GM18498 (cell line): ENCODE measurements around the gene ILDR1.

ENCODE experiments used
- ATAC-seq: cut with Tn5 transposase; IDR thresholded peaks from one replicate; pipeline ENCODE4 v1.9.1; 2021; ENCODE audit warnings: mild to moderate bottlenecking, moderate library complexity; ENCODE audit not compliant: unreplicated experiment

ILDR1 gene

GRCh38 chr3:122021037-122021436, 1.0 kb downstream of the ILDR1 start:
- ATAC-seq: no peak

- ATAC-seq: no peak
Measured at GRCh38 chr3:122019493-122019892, 2.6 kb downstream of the ILDR1 start.

GRCh38 chr3:122014741-122015140, 7.3 kb downstream of the ILDR1 start:
- ATAC-seq: peak; percentile 81

- ATAC-seq: no peak
Measured at GRCh38 chr3:122013448-122013925, 8.6 kb downstream of the ILDR1 start.

GRCh38 chr3:122012821-122013220, 9.2 kb downstream of the ILDR1 start:
- no peak for ATAC-seq

- no peak for ATAC-seq
Measured at GRCh38 chr3:122011396-122011795, 10.7 kb downstream of the ILDR1 start.

GRCh38 chr3:122010506-122010905, 11.5 kb downstream of the ILDR1 start:
- no peak for ATAC-seq

- no peak for ATAC-seq
Measured at GRCh38 chr3:122008166-122008565, 13.9 kb downstream of the ILDR1 start.

- ATAC-seq: no peak
Measured at GRCh38 chr3:122006267-122006666, 15.8 kb downstream of the ILDR1 start.

GRCh38 chr3:122004991-122005565, 17.0 kb downstream of the ILDR1 start:
- ATAC-seq: peak; percentile 58

GRCh38 chr3:122004107-122004506, 17.9 kb downstream of the ILDR1 start:
- ATAC-seq: no peak

- ATAC-seq: no peak
Measured at GRCh38 chr3:122003606-122004005, 18.4 kb downstream of the ILDR1 start.

- no peak for ATAC-seq
Measured at GRCh38 chr3:122003112-122003511, 18.9 kb downstream of the ILDR1 start.

- ATAC-seq: no peak
Measured at GRCh38 chr3:122002611-122003010, 19.4 kb downstream of the ILDR1 start.

- ATAC-seq: no peak
Measured at GRCh38 chr3:122001892-122002291, 20.2 kb downstream of the ILDR1 start.

GRCh38 chr3:122000936-122001605, 21.0 kb downstream of the ILDR1 start:
- no peak for ATAC-seq

- no peak for ATAC-seq
Measured at GRCh38 chr3:121999931-122000330, 22.1 kb downstream of the ILDR1 start.

- ATAC-seq: peak; percentile 25
Measured at GRCh38 chr3:121998611-121999473, 23.2 kb downstream of the ILDR1 start.

- ATAC-seq: peak; percentile 28
Measured at GRCh38 chr3:121998030-121998580, 23.9 kb downstream of the ILDR1 start.

- ATAC-seq: no peak
Measured at GRCh38 chr3:121997372-121997771, 24.7 kb downstream of the ILDR1 start.

GRCh38 chr3:121996441-121996840, 25.6 kb downstream of the ILDR1 start:
- ATAC-seq: no peak
